HCT116 (cell line): ENCODE results near the gene RBM19. TPM values are rescaled to one million over a fixed set of nuclear protein-coding genes. Genes with fewer than 3 reads are reported as not detected.

ENCODE experiments used
- ATAC-seq: fragments of 200-7000 bp; cut with Tn5 transposase; 2 replicates; pipeline ENCODE4 v1.9.1; 2020; ENCODE audit warnings: mild to moderate bottlenecking, moderate library complexity
- BruUV-seq: library from RNA; stranded (reverse); fragments of 400-500 nt; replicated peaks from 2 replicates; lab custom pipeline; 2021; lab: Mats Ljungman, UMichigan
- CTCF ChIA-PET: fragments of 300-600 bp; sonication (Branson Sonifier 250); formaldehyde crosslinking; loops from one replicate; lab custom pipeline; 2021; ENCODE audit warnings: antibody characterized with exemption; lab: Charles Lee
- POLR2A ChIA-PET: fragments of 300-600, 350-600 bp; sonication (Branson Sonifier 250); formaldehyde crosslinking; loops from one replicate; lab custom pipeline; 2021; ENCODE audit warnings: antibody characterized with exemption; lab: Charles Lee
- RAD21 ChIA-PET, 2 experiments: fragments of 300-600 bp; sonication (Branson Sonifier 250); formaldehyde crosslinking; loops; one replicate each; lab custom pipeline; 2023; ENCODE audit warnings: low total read pairs in 2 of 2; ENCODE audit not compliant: uncharacterized antibody in 2 of 2, unreplicated experiment in 2 of 2, low non-redundant PET in 1 of 2; lab: Charles Lee
- DNase-seq: peaks from one replicate; pipeline ENCODE4 v3.0.0-alpha.2; 2010; ENCODE audit warnings: low read depth, low spot score
- H2AFZ ChIP-seq: fragments of 200-600 bp; shearing (Covaris generic), sonication (generic); 2 replicates; pipeline ENCODE4 v1.6.1; 2017; ENCODE audit warnings: low read depth, mixed run types, mixed read lengths, antibody characterized with exemption, low read length; ENCODE audit not compliant: poor library complexity, severe bottlenecking
- H3K27ac ChIP-seq: 2 replicates; pipeline ENCODE4 v1.5.1; 2012; ENCODE audit warnings: low read depth, low read length
- H3K27me3 ChIP-seq: fragments of 200-600 bp; sonication (generic); 2 replicates; pipeline ENCODE4 v1.6.1; 2016; ENCODE audit warnings: mixed run types, low read length, mixed read lengths; ENCODE audit not compliant: insufficient read depth
- H3K36me3 ChIP-seq, 2 experiments: fragments of 200-500 bp in 1 of 2; fragments of 200-600 bp in 1 of 2; sonication (Bioruptor generic) in 1 of 2; sonication (generic) in 1 of 2; 2 replicates each; pipeline versions ENCODE4 v1.5.1 to v1.6.1; 2014 to 2016; ENCODE audit warnings: low read length in 2 of 2, inconsistent platforms in 1 of 2, mixed read lengths in 1 of 2, mixed run types in 1 of 2; ENCODE audit not compliant: insufficient read depth in 2 of 2, control insufficient read depth in 1 of 2
- H3K4me1 ChIP-seq, 2 experiments: fragments of 200-600 bp in 1 of 2; sonication (generic) in 1 of 2; 2 replicates each; pipeline versions ENCODE4 v1.5.1 to v1.6.1; 2012 to 2017; ENCODE audit warnings: low read length in 2 of 2, inconsistent platforms in 1 of 2, mild to moderate bottlenecking in 1 of 2, mixed read lengths in 1 of 2, mixed run types in 1 of 2, moderate library complexity in 1 of 2; ENCODE audit not compliant: insufficient read depth in 2 of 2, control insufficient read depth in 1 of 2
- H3K4me2 ChIP-seq: fragments of 200-600 bp; sonication (generic); 2 replicates; pipeline ENCODE4 v1.6.1; 2017; ENCODE audit warnings: mixed run types, low read length, mixed read lengths
- H3K4me3 ChIP-seq, 2 experiments: fragments of 200-600 bp in 1 of 2; sonication (generic) in 1 of 2; replicated peaks in 1 of 2; 2 replicates each; pipeline ENCODE4 v1.5.1; 2011 to 2016; ENCODE audit warnings: low read length in 2 of 2, control low read depth in 1 of 2, low read depth in 1 of 2, mild to moderate bottlenecking in 1 of 2, mixed read lengths in 1 of 2, mixed run types in 1 of 2
- H3K79me2 ChIP-seq: fragments of 200-600 bp; sonication (generic); 2 replicates; pipeline ENCODE4 v1.6.1; 2017; ENCODE audit warnings: mild to moderate bottlenecking, mixed run types, low read length, moderate library complexity, mixed read lengths; ENCODE audit not compliant: insufficient read depth
- H3K9ac ChIP-seq: fragments of 200-600 bp; sonication (generic); 2 replicates; pipeline ENCODE4 v1.6.1; 2016; ENCODE audit warnings: low read length, mixed read lengths
- H3K9me2 ChIP-seq: fragments of 200-600 bp; sonication (generic), shearing (Covaris generic); 2 replicates; pipeline ENCODE4 v1.6.1; 2017; ENCODE audit warnings: mixed run types, mild to moderate bottlenecking, moderate library complexity; ENCODE audit not compliant: insufficient read depth
- H3K9me3 ChIP-seq, 2 experiments: fragments of 200-500 bp in 1 of 2; fragments of 200-600 bp in 1 of 2; sonication (Bioruptor generic) in 1 of 2; sonication (generic) in 1 of 2; 2 replicates each; pipeline ENCODE4 v1.6.1; 2014 to 2017; ENCODE audit warnings: low read length in 2 of 2, mixed read lengths in 2 of 2, inconsistent platforms in 1 of 2, low read depth in 1 of 2, mild to moderate bottlenecking in 1 of 2, mixed run types in 1 of 2, moderate library complexity in 1 of 2; ENCODE audit not compliant: control insufficient read depth in 1 of 2, insufficient read depth in 1 of 2
- H4K20me1 ChIP-seq: fragments of 200-600 bp; sonication (generic), shearing (Covaris generic); 2 replicates; pipeline ENCODE4 v1.6.1; 2017; ENCODE audit warnings: mixed run types, mild to moderate bottlenecking, moderate library complexity; ENCODE audit not compliant: insufficient read depth
- ELF1 ChIP-seq: IDR thresholded peaks from 2 replicates; pipeline ENCODE4 v1.6.1; 2012; ENCODE audit warnings: low read depth, borderline replicate concordance
- EZH2phosphoT487 ChIP-seq: fragments of 200-600 bp; IDR thresholded peaks from 2 replicates; pipeline ENCODE4 v1.6.1; 2018; ENCODE audit warnings: antibody characterized with exemption, borderline replicate concordance
- POLR2A ChIP-seq: IDR thresholded peaks from 2 replicates; pipeline ENCODE4 v1.7.0; 2011; ENCODE audit warnings: borderline replicate concordance; ENCODE audit not compliant: insufficient read depth, insufficient read length; ENCODE audit errors: extremely low read depth
- POLR2AphosphoS5 ChIP-seq: IDR thresholded peaks from 2 replicates; pipeline ENCODE4 v1.6.1; 2011; ENCODE audit warnings: mild to moderate bottlenecking, low read depth, low read length, moderate library complexity
- SRF ChIP-seq: IDR thresholded peaks from 2 replicates; pipeline ENCODE4 v1.6.1; 2012; ENCODE audit warnings: low read depth
- intact Hi-C: fragments of 100-400 bp; cut with micrococcal nuclease; formaldehyde crosslinking; loops from 2 replicates; pipeline ENCODE4 v1.10.0; 2022
- total RNA-seq: library from RNA; stranded (reverse); gene quantifications from one replicate; pipeline ENCODE4 v1.2.1, GENCODE V29; 2021; ENCODE audit not compliant: unreplicated experiment
- TF ChIP-seq, protein P1 (sequence below), 3 experiments: fragments of 200-600 bp in 1 of 3; sonication (generic) in 1 of 3; IDR thresholded peaks in 2 of 3; conservative IDR thresholded peaks in 1 of 3; 2 replicates each; pipeline ENCODE4 v1.5.1; 2012 to 2017; ENCODE audit warnings: low read depth in 2 of 3, low read length in 2 of 3, antibody characterized with exemption in 1 of 3, borderline replicate concordance in 1 of 3, control low read depth in 1 of 3, mild to moderate bottlenecking in 1 of 3, mixed read lengths in 1 of 3, mixed run types in 1 of 3, moderate library complexity in 1 of 3; ENCODE audit not compliant: insufficient read depth in 1 of 3
- TF ChIP-seq, protein P2 (sequence below): IDR thresholded peaks from 2 replicates; pipeline ENCODE4 v1.6.1; 2012; ENCODE audit warnings: low read depth
- TF ChIP-seq, protein P3 (sequence below): IDR thresholded peaks from 2 replicates; pipeline ENCODE4 v1.6.1; 2012

Gene RBM19
- total RNA-seq, 1 experiment from 2014 or later, result 30.7 TPM

DNA sequence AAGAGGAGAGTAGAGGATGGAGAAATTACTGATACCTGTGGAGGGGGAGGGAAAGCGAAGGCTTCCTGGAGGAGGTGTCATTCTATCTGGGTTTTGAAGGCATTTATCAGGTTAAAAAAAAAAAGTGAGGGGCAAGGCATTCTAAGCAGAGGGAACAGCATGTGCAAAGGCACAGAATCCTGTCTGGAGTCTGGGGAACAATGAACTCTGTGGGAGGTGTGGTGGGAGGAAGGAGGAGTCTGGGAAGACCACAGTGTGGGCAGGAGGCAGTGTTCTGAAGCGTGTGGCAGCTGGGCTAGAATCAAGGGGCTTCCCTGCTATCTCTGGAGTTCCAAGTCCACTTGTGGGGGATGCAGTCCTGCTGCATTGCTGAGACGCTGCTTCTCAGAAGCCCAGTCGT, 123.4 kb downstream of the RBM19 start (continued):
- TF ChIP-seq, protein P1, sequence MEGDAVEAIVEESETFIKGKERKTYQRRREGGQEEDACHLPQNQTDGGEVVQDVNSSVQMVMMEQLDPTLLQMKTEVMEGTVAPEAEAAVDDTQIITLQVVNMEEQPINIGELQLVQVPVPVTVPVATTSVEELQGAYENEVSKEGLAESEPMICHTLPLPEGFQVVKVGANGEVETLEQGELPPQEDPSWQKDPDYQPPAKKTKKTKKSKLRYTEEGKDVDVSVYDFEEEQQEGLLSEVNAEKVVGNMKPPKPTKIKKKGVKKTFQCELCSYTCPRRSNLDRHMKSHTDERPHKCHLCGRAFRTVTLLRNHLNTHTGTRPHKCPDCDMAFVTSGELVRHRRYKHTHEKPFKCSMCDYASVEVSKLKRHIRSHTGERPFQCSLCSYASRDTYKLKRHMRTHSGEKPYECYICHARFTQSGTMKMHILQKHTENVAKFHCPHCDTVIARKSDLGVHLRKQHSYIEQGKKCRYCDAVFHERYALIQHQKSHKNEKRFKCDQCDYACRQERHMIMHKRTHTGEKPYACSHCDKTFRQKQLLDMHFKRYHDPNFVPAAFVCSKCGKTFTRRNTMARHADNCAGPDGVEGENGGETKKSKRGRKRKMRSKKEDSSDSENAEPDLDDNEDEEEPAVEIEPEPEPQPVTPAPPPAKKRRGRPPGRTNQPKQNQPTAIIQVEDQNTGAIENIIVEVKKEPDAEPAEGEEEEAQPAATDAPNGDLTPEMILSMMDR (IDR thresholded peaks at IDR 0.05 in 2 of 3, conservative IDR thresholded peaks at IDR 0.05 in 1 of 3; ENCODE audit: borderline replicate concordance in 1 of 3, insufficient read depth in 1 of 3, low read depth in 2 of 3, low read length in 2 of 3), result no peak
- TF ChIP-seq ELF1 (no peak), POLR2AphosphoS5 (no peak), EZH2phosphoT487 (no peak), SRF (no peak), POLR2A (no peak)

- no peak overlapping the region for H3K4me2 ChIP-seq
- H3K79me2 ChIP-seq, result no peaks in the 10 kb centered on the region
- BruUV-seq, result no TSS peak
- DNase-seq (no peak), ATAC-seq (no peak)
- H3K9me2 ChIP-seq, result no peaks in the 10 kb centered on the region
- H4K20me1 ChIP-seq, result no peaks in the 10 kb centered on the region
- H3K4me3 ChIP-seq, result no peak overlapping the region
- no peaks in the 10 kb centered on the region for H3K4me1 ChIP-seq
- H3K9me3 ChIP-seq, result no peaks in the 10 kb centered on the region
- intact Hi-C loops, result no loop called here
- TF ChIP-seq, protein P2, sequence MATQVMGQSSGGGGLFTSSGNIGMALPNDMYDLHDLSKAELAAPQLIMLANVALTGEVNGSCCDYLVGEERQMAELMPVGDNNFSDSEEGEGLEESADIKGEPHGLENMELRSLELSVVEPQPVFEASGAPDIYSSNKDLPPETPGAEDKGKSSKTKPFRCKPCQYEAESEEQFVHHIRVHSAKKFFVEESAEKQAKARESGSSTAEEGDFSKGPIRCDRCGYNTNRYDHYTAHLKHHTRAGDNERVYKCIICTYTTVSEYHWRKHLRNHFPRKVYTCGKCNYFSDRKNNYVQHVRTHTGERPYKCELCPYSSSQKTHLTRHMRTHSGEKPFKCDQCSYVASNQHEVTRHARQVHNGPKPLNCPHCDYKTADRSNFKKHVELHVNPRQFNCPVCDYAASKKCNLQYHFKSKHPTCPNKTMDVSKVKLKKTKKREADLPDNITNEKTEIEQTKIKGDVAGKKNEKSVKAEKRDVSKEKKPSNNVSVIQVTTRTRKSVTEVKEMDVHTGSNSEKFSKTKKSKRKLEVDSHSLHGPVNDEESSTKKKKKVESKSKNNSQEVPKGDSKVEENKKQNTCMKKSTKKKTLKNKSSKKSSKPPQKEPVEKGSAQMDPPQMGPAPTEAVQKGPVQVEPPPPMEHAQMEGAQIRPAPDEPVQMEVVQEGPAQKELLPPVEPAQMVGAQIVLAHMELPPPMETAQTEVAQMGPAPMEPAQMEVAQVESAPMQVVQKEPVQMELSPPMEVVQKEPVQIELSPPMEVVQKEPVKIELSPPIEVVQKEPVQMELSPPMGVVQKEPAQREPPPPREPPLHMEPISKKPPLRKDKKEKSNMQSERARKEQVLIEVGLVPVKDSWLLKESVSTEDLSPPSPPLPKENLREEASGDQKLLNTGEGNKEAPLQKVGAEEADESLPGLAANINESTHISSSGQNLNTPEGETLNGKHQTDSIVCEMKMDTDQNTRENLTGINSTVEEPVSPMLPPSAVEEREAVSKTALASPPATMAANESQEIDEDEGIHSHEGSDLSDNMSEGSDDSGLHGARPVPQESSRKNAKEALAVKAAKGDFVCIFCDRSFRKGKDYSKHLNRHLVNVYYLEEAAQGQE, result no peak
- TF ChIP-seq, protein P3, sequence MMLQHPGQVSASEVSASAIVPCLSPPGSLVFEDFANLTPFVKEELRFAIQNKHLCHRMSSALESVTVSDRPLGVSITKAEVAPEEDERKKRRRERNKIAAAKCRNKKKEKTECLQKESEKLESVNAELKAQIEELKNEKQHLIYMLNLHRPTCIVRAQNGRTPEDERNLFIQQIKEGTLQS, result no peak
- no peak overlapping the region for H3K9ac ChIP-seq
- ChIA-PET POLR2A (no interaction called here), CTCF (no interaction called here), RAD21 (no interaction called here)
- no peaks in the 10 kb centered on the region; a peak in 1 of 4 replicates for H3K36me3 ChIP-seq
- H3K27me3 ChIP-seq, result no peaks in the 10 kb centered on the region
- H3K27ac ChIP-seq, result no peak overlapping the region
- no peak overlapping the region for H2AFZ ChIP-seq
Observed at GRCh38 chr12:113841786-113842185, 124.3 kb downstream of the RBM19 start.
